Prostate gland (tissue), 2 donors: ENCODE measurements around the gene SMAD5. TPM values are rescaled to one million over a fixed set of nuclear protein-coding genes. Genes with fewer than 3 reads are reported as not detected.

Experiments used
- DNase-seq: peaks from one replicate; pipeline ENCODE4 v3.0.0-alpha.2; 2019; ENCODE audit warnings: low spot score
- H3K27ac ChIP-seq, 2 donors: fragments of 200-600 bp; sonication (generic); 2 replicates each; pipeline ENCODE4 v1.5.1; 2017 to 2019
- H3K27me3 ChIP-seq: fragments of 200-600 bp; sonication (generic); replicated peaks from 2 replicates; pipeline ENCODE4 v1.5.1; 2019; ENCODE audit not compliant: insufficient read depth
- H3K36me3 ChIP-seq, 2 donors: fragments of 200-600 bp; sonication (generic); 1 replicate in 1 of 2; 2 replicates in 1 of 2; pipeline versions ENCODE4 v1.5.1 to v1.8.1; 2017 to 2019
- H3K4me1 ChIP-seq: fragments of 200-600 bp; sonication (generic); replicated peaks from 2 replicates; pipeline ENCODE4 v1.5.1; 2019
- H3K4me3 ChIP-seq, 2 donors: fragments of 200-600 bp; sonication (generic); 2 replicates each; pipeline ENCODE4 v1.5.1; 2017 to 2019
- H3K9me3 ChIP-seq: fragments of 200-600 bp; sonication (generic); 2 replicates; pipeline ENCODE4 v1.5.1; 2017
- CTCF ChIP-seq, 4 experiments: fragments of 200-600 bp in 2 of 4; fragments of 450-650 bp in 2 of 4; sonication (generic) in 2 of 4; IDR thresholded peaks; 1 replicate in 3 of 4; 2 replicates in 1 of 4; pipeline ENCODE4 v1.5.1; 2016 to 2019; ENCODE audit warnings: antibody characterized with exemption in 4 of 4, mild to moderate bottlenecking in 2 of 4, moderate library complexity in 2 of 4
- POLR2A ChIP-seq: fragments of 450-650 bp; IDR thresholded peaks from one replicate; pipeline ENCODE4 v1.6.1; 2016; ENCODE audit warnings: antibody characterized with exemption, mild to moderate bottlenecking
- POLR2AphosphoS5 ChIP-seq: sonication (generic); formaldehyde crosslinking; IDR thresholded peaks from one replicate; pipeline ENCODE4 v1.6.1; 2017; ENCODE audit warnings: antibody characterized with exemption
- WGBS: methylation state at CpG from one replicate; pipeline ENCODE4 v1.1.5; 2018; 5-methylcytosine and 5-hydroxymethylcytosine counted together
- intact Hi-C: fragments of 100-400 bp; cut with DNase I; formaldehyde crosslinking; loops from one replicate; pipeline ENCODE4 v1.14.2; 2022
- total RNA-seq, 2 donors: library from RNA; depleted of rRNA; stranded (reverse); fragments of >200 nt; gene quantifications; one replicate each; pipeline ENCODE4 v1.1.0, GENCODE V29; 2016

The SMAD5 gene
- total RNA-seq, 2 donors from 2014 or later, result 34.2 to 37.3 TPM

GRCh38 chr5:136129445-136129844, 3.2 kb upstream of the SMAD5 start:
- H3K4me3 ChIP-seq, result no peak overlapping the region
- H3K9me3 ChIP-seq, result no peaks in the 10 kb centered on the region
- H3K27ac ChIP-seq, result no peak overlapping the region
- no peaks in the 10 kb centered on the region for H3K27me3 ChIP-seq
- no peak for DNase-seq
- no peaks in the 10 kb centered on the region for H3K36me3 ChIP-seq
- no peak for TF ChIP-seq POLR2AphosphoS5
- TF ChIP-seq CTCF (IDR thresholded peaks at IDR 0.05), result no peak
- TF ChIP-seq POLR2A, result no peak
- 77% methylated on average over 1 of the region's 1 CpG for WGBS
- intact Hi-C loops, result no loop called here
- peaks cover 4% of the 10 kb centered on the region for H3K4me1 ChIP-seq

- intact Hi-C loops, result no loop called here
- WGBS, result 68% methylated on average over 2 of the region's 2 CpGs
- no peaks in the 10 kb centered on the region for H3K27me3 ChIP-seq
- H3K27ac ChIP-seq, result no peak overlapping the region
- H3K36me3 ChIP-seq, result no peaks in the 10 kb centered on the region
- no peak overlapping the region for H3K4me3 ChIP-seq
- no peak for DNase-seq
- no peaks in the 10 kb centered on the region for H3K9me3 ChIP-seq
- TF ChIP-seq CTCF (IDR thresholded peaks at IDR 0.05) (no peak), POLR2AphosphoS5 (no peak)
- peaks cover 4% of the 10 kb centered on the region for H3K4me1 ChIP-seq
These were observed 2.1 kb upstream of the SMAD5 start for GRCh38 chr5:136130581-136130980.

DNA sequence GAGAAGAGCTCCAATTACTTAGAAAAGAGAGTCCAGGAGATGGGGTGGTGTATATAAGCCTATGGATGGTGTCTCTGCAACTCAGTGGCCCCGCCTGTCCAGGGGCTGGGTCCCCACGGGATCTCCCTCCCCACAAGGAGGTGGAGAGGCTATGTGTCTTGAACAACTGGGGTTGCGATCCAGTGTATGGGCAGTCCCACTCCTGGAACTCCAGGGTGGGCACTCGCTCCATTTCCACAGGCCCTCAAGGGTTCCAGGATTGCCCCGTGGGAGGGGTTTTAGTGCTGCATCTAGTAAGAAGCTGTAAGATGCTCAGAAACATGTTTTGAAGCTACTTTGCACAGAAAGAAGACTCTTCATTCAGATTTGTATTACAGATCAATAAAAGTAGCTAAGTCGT, 558 bp upstream of the SMAD5 start:
- no peak for TF ChIP-seq POLR2AphosphoS5
- no peak for TF ChIP-seq CTCF (IDR thresholded peaks at IDR 0.05)
- TF ChIP-seq POLR2A, result no peak
- DNase-seq, result no peak
- Histone ChIP-seq H3K9me3 (no peaks in the 10 kb centered on the region), H3K27ac (peak overlapping the region; percentile 92 to 93), H3K4me3 (peak overlapping the region; percentile 83 to 90), H3K4me1 (peaks cover 4% of the 10 kb centered on the region), H3K36me3 (no peaks in the 10 kb centered on the region), H3K27me3 (no peaks in the 10 kb centered on the region)
- 26% methylated on average over 6 of the region's 6 CpGs for WGBS
- intact Hi-C loops, result no loop called here

GRCh38 chr5:136133222-136133921, 727 bp downstream of the SMAD5 start:
- 0% methylated on average over 29 of the region's 32 CpGs for WGBS
- peak overlapping the region; percentile 92 to 93 for H3K27ac ChIP-seq
- peak; percentile 22 for TF ChIP-seq POLR2AphosphoS5
- TF ChIP-seq POLR2A, result no peak
- peak overlapping the region; percentile 83 to 90 for H3K4me3 ChIP-seq
- DNase-seq, result peak; percentile 40
- H3K9me3 ChIP-seq, result no peaks in the 10 kb centered on the region
- H3K4me1 ChIP-seq, result peaks cover 4% of the 10 kb centered on the region
- H3K27me3 ChIP-seq, result no peaks in the 10 kb centered on the region
- intact Hi-C loops, result no loop called here
- H3K36me3 ChIP-seq, result no peaks in the 10 kb centered on the region

GRCh38 chr5:136133922-136134379, 1.3 kb downstream of the SMAD5 start:
- Histone ChIP-seq H3K27ac (peak overlapping the region; percentile 92 to 93), H3K9me3 (no peaks in the 10 kb centered on the region), H3K4me1 (peaks cover 4% of the 10 kb centered on the region), H3K27me3 (no peaks in the 10 kb centered on the region), H3K4me3 (peak overlapping the region; percentile 83 to 90), H3K36me3 (no peaks in the 10 kb centered on the region)
- DNase-seq, result no peak
- intact Hi-C loops, result no loop called here
- TF ChIP-seq POLR2AphosphoS5 (no peak), POLR2A (no peak)
- WGBS, result 6% methylated on average over 5 of the region's 5 CpGs

DNA sequence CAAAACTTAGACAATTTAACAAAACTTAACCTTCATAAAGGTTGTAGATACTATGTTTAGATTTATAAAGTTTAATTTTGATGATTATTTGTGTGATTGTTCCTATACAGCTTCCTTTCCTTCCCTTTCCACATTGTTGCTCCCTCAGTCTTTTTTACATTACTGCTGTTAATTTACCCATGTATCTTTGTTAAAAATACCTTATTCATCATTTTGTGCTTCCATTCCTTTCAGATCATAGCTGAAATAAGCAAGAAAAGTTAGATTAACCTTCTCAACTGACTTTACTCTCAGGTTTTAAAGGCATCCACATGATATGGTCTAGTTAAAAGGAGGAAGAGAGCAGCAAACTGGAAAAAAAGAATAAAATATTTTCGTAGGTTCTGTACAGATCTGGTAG, 2.0 kb downstream of the SMAD5 start:
- DNase-seq, result no peak
- TF ChIP-seq POLR2A (no peak), POLR2AphosphoS5 (no peak), CTCF (IDR thresholded peaks at IDR 0.05) (no peak)
- peaks cover 4% of the 10 kb centered on the region for H3K4me1 ChIP-seq
- intact Hi-C loops, result no loop called here
- H3K9me3 ChIP-seq, result no peaks in the 10 kb centered on the region
- 31% methylated on average over 1 of the region's 1 CpG for WGBS
- H3K4me3 ChIP-seq, result no peak overlapping the region
- H3K36me3 ChIP-seq, result no peaks in the 10 kb centered on the region
- no peak overlapping the region for H3K27ac ChIP-seq
- H3K27me3 ChIP-seq, result no peaks in the 10 kb centered on the region
